Stimulated activated CD8-positive, alpha-beta memory T cell treated with anti-CD3 and anti-CD28 coated beads, Interleukin-15, amount 100 ng/mL, for 48 hours (primary cell): ENCODE measurements around the gene KXD1.
"Not testable (repeated sequence)": the region's sequence is repeated elsewhere in the genome, so short reads cannot be mapped to it uniquely, and the experiment has no call there.

Experiments
- DNase-seq, 2 donors: peaks; one replicate each; pipeline ENCODE4 v3.0.0-alpha.2; 2020; ENCODE audit warnings: low read depth in 2 of 2

Gene KXD1

DNA sequence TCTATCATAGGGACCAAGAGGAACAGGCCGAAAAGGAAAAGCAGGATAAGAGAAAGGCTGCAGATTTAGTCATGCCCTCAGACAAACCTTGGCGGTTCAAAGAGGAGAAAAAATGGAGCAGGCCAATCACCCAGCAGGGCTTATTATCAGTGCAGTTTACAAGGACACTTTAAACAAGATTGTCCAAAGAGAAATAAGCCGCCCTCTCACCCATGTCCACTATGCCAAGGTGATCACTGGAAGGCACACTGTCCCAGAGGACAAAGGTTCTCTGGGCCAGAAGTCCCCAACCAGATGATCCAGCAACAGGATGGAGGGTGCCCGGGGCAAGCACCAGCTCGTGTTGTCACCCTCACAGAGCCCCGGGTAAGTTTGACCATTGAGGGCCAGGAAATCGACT lies 22.6 kb downstream of the KXD1 start:
- no peak for DNase-seq

DNA sequence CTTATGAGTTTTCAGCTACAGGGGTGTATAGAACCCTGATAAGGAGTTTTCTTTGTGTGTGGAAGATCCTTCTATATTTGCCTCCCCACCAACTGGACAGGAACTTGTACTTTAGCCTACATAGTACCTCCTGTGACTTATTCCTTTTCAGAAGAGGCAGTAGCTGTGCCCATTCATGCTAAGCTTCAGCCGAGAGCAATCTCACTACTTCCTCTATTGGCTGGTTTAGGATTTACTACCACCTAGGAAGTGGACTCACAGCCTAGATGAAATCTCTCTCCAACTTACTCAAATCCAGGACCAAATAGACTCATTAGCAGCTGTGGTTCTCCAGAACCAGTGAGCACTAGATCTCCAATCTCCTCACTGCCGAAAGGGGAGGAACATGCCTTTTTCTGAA lies 28.6 kb downstream of the KXD1 start:
- DNase-seq: no peak

DNA sequence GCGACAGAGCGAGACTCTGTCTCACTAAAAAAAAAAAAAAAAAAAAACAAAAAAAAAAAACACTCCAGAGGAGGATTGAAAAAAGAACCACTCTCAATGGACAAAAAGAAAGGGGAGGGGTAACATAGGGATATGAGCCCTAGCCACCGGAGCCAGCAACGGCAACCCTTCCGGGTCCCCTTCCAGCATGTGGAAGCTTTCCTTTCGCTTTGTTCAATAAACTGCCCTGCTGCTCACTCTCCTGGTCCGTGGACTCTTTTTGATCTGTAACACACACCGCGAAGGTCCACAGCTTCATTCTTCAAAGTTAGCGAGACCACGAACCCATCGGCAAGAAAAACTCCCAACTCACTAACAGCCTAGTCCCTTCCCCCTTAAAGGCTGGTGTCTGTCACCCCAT lies 29.9 kb downstream of the KXD1 start:
- no peak for DNase-seq

- DNase-seq: no peak
These were observed 30.4 kb downstream of the KXD1 start for GRCh38 chr19:18587962-18588610.

DNA sequence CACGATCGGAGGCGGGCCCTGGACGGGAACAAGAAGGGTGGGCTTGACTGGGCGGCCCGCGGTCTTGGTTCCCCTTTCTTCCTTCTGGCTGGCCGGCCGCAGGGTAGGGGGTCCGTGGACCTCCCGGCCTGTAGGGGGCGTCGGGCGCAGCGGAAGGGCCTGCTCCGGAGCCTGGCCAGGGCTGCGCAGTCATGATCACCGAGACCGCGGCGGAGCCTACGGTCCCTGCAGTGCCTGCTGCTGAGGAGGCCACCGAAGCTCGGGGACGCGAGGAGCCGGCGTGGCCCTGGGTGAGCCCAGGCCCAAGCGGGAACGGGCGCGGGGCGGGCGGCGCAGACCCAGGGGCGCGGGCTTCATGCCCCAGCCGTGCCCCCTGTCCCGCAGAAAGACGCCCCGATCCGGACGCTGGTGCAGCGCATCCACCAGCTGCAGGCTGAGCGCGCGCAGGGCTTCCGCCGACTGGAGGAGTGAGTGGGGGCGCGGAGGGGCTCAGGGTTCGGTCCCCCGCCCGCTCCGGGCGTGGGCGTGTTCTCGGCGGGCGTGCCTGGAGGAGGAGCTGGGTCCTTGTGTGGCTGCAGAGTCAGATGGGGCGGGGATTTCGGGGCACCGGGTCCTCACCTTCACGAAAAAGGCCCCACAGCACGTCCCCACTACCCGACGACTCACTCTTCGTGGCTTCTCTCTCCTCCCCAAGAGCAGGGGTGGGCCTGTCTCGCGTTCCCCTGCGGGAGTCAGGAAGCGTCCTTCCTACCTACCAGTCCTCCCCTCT lies 31.1 kb downstream of the KXD1 start, which contains the start of gene REX1BD:
Gene REX1BD, plus strand, starts transcription at position 188 of the 769 bp plus-strand sequence. Its CDS starts 4 bp downstream, at position 192.
- DNase-seq: peak; percentile 81 to 83

DNA sequence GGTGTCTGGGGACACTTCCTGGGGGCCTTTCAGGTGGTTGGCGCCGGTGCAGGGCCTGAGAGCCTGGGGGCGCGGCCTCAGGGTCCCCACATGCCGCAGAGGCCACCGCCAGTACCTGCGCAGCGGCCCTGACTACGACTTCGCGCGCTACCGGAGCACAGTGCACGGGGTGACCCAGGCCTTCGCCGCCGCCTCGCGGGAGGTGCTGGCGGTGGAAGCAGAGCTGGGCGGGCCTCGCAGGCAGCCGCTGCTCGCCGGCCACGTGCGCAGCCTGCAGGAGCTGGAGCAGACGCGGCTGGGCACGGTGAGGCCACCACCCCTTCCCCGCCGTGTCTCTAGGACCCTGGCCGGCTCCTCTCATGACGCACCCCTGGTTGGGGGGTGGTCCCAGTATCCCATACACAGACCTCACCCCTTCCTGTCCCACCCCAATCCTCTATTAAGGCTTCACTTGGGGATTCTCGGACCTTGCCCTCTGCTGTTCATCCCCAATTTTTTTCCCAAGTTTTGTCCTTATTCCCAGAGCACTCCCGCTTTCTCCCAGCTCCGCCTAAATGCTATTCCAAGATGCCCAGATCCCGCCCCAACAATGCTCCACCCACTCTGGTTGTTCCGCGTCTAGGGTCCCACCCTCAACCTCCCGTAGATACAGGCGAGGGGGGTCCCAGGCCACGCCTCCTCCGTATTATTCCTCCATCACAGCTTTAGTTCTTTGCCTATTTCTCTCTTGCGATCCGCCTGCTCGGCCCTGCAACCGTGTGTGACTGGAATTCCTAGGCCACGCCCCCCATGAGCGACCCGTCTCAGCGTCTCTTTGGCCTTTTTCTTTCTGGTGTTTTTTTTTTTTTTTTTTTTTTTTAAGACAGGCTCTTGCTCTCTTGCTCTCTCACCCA lies 32.0 kb downstream of the KXD1 start:
- peak; percentile 55 to 62 for DNase-seq

GRCh38 chr19:18590273-18591272 lies 32.9 kb downstream of the KXD1 start:
- DNase-seq: no peak

DNA sequence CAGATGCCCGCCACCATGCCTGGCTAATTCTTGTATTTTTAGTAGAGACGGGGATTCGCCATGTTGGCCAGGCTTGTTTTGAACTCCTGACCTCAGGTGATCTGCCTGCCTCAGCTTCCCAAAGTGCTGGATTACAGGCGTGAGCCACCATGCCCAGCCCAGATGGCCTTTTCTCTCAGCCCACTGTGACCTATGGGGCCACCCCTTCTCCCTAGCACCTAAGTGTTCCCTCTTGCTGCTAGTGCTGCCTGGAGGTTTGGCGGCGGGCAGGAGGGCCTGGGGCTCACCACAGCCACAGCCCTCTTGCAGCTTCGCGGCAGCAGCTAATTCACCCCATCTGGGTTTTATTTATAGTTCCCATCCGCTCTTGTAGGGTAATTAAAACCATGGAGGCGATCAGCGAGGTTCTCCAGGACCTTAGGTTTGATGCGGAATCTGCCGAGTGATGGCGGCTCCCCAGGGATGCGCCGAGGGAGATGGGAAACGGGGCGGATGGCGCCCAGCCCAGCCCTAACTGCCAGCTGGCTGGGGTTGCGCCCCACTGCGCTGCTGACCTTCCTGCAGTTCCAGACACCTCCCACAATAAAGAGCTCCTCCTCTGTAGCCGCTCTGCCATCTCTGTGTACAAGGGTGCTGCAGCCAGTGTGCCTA lies 34.2 kb downstream of the KXD1 start:
- DNase-seq: no peak

DNA sequence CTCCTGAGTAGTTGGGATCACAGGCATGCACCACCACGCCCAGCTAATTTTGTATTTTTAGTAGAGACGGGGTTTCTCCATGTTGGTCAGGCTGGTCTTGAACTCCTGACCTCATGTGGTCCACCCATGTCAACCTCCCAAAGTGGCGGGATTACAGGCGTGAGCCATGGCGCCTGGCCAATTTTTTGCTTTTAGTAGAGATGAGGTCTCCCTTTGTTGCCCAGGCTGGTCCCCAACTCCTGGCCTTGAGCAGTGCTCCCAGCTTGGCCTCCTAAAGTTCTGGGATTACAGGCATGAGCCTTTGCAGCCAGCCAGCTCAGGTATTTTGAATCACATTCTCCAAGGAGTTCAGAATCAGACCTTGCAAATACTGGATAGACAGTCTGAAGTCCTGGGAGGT lies 35.1 kb downstream of the KXD1 start:
- not testable (repeated sequence) for DNase-seq

- no peak for DNase-seq
These were observed 35.9 kb downstream of the KXD1 start for GRCh38 chr19:18593367-18594095.

DNA sequence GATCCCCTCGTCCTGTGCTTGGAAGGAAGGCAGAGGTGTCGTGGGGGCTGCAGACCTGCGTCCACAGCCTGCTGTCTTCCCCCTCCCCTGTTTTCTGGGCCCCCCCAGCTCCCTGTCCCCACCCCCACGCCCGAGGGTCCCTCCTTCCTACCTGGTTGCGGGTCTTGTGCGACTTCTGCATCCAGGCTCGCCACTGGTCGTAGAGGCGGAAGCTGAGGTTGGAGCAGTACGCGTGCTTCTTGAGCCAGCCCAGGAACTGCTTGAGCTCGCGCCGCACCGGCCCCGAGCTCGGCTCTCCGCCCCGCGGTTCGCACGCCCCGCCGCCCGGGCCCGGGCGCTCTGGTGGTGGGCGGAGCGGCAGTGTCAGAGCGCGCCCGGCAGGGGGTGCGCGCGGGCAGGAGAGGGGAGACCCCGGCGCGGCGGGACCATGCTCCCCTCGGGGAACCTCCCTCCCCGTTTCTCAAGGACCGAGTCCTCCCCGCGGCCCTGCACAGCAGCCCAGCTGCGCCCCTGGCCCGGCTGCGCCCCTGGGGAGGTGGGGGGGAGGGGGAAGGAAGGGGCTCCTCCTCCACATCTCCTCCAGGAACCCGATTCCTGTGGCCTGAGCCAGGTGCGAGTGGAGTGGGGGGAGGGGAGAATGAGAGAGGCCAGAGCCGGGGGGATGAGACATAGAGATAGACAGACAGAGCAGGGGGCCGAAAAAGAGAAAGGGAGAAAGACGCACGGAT lies 36.6 kb downstream of the KXD1 start:
- DNase-seq: peak; percentile 56 to 68

DNA sequence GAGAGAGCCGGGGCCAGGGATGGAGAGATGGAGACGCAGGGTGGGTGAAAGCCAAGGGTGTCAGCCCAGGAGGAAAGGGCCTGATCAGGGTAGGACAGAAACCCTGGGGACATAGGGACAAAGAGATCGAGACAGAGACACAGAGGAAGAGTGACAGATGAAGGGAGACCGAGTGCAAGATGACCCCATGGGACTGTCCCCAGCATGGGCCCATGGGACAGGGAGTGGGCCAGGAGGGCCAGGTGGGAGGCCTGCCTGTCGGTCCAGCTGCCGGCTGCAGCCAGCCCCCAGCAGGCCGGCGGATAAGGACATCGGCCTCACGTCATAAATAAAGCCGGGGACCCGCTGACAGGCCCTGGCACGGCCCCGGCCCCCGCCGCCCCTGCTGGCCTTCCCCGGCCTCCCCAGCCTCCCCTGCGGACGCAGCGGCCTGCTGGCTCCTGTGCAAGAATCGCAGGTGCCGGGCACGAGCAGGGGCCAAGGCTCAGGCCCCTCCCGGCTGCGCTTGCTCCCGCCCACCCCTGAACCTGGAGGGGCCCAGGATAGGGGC lies 37.2 kb downstream of the KXD1 start:
- DNase-seq: no peak

DNA sequence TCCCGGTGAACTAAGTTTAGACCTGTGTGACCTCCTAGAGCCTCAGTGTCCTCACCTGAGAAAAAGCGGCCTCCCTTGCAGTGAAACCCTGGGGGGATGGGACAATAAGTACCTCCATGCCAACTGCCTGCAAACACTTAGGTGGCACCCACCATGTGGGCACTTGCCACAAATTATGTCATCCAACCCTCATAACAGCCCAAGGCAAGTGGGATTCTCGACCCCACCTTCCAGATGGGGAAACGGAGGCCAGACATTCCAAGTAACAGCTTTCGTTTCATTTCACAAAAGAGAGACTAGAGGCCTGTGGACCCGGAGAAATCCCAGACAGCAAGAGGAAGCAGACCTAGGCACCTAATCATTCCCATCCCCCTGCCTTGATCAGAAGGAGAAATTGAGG lies 37.8 kb downstream of the KXD1 start:
- DNase-seq: no peak

- no peak for DNase-seq
These were observed 39.1 kb downstream of the KXD1 start for GRCh38 chr19:18596752-18597157.

DNA sequence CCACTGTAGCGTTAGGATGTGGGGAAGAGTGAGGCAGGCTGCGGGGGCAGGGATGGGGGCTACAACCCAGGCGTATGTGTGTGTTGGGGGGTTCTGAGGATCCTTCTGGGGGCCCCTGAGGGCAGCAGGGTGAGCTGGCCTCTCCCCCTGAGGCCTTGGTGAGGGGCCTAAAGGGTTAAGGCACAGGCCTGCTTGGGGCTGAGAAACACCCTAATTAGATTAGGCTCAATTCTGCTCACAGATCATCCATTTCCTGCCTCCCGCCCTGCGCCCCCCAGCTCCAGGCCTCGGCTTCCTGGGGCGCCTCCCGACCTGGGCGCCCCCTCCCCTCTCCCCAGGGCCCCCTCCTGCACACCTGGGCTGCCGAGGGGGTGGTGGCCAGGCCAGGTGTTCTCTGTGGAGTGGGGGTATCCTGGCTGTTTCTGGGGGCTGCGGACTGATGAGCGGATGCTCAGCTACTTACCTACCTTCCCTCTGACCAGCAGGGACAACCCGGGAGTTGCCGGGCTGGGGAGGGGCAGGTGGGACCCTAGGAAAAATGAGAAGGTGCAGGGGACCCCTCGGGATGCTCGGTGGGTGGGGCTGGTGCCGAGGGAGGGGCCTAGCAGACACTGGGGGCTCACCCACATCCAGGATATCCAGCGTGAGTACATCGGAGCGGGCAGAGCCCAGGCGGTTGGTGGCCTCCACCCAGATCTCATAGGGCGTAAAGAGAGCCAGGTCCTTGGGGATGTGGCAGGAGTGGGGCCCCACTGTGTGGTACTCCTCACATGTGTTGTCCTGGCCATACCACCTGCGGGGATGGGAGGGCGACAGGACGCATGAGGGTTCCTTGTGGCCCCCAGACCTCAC lies 40.4 kb downstream of the KXD1 start:
- no peak for DNase-seq

DNA sequence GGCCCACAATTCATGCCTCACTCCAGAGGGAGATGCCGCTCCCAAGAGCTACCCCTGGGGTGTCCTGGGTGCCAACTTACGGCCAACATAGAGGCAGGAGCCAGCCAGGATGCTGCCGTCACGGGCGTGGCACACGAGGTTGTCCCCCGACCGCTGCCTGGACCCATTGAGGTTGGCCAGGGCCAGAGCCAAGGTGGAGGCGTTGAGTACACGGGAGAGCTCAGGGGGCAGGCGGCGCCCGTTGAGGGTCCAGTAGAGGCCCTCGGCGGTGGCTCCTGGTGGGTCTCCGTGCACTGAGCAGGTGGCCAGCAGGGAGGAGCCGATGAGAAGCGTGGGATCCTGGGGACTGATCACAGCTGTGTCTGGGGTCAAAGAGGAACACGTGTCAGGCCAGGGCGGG lies 41.8 kb downstream of the KXD1 start:
- DNase-seq: no peak

DNA sequence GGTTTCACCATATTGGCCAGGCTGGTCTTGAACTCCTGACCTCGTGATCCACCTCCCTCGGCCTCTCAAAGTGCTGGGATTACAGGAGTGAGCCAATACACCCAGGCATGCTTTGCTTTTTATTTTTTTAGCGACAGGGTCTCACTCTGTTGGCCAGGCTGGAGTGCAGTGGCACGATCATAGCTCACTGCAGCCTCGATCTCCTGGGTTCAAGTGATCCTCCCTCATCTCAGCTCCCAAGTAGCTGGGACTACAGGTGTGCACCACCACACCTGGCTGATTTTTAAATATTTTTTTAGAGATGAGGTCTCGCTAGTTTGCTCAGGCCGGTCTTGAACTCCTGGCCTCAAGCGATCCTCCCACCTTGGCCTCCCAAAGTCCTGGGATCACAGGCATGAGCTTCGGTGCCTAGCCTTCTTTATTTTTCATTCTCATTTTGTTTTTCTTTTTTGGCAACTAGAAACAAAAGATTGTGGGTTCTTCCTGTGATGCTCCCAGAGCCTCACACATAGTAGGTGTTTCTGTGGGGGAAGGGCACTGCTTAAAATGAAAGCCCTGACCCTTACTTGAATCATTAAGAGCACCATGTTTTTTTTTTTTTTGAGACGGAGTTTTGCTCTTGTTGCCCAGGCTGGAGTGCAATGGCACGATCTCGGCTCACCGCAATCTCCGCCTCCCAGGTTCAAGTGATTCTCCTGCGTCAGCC lies 43.2 kb downstream of the KXD1 start:
- not testable (repeated sequence) for DNase-seq
